ENCODE measurements around the gene NUP214.

NUP214 gene

DNA sequence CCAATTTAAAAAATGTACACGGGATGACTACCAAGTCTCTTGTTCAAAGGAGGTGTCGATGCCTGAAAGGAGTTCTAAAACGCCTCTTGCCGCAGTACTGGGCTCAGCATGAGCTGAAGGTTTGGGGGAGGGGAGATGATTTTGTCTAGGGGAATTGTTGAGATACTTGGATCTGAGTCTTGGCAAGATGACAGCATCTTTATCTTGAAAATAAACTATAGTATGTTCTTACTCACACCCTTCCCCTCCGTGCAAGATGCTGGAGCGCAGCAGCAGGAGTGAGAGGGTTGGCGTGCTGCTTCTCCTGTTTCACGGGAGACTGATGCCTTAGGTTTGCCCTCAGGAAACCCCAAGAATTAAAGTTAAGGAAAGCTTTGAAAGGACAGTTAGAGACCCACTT, 103.6 kb downstream of the NUP214 start:
- Histone ChIP-seq H3K27ac (ENCODE audit: low read depth, low read length) (no peak overlapping the region), H3K9ac (ENCODE audit: low read length) (no peak overlapping the region), H3F3A (ENCODE audit: insufficient read depth) (no peaks in the 10 kb centered on the region), H2AFZ (ENCODE audit: low read depth, low read length, severe bottlenecking) (no peak overlapping the region), H4K20me1 (ENCODE audit: low read depth, low read length) (no peaks in the 10 kb centered on the region), H3K79me2 (ENCODE audit: insufficient read depth, low read length) (no peaks in the 10 kb centered on the region), H3K36me3 (ENCODE audit: low read length) (no peaks in the 10 kb centered on the region), H3K9me3 (ENCODE audit: insufficient read depth, low read length) (no peaks in the 10 kb centered on the region), H3K27me3 (ENCODE audit: low read length) (no peaks in the 10 kb centered on the region), H3K9me2 (replicated peaks; ENCODE audit: insufficient read depth, low read length) (no peaks in the 10 kb centered on the region), H3K4me2 (ENCODE audit: low read depth, low read length, poor library complexity, severe bottlenecking) (no peak overlapping the region), H3K4me3 (ENCODE audit: insufficient read depth, low read length, poor library complexity, severe bottlenecking) (no peak overlapping the region)
- TF ChIP-seq, protein P1, sequence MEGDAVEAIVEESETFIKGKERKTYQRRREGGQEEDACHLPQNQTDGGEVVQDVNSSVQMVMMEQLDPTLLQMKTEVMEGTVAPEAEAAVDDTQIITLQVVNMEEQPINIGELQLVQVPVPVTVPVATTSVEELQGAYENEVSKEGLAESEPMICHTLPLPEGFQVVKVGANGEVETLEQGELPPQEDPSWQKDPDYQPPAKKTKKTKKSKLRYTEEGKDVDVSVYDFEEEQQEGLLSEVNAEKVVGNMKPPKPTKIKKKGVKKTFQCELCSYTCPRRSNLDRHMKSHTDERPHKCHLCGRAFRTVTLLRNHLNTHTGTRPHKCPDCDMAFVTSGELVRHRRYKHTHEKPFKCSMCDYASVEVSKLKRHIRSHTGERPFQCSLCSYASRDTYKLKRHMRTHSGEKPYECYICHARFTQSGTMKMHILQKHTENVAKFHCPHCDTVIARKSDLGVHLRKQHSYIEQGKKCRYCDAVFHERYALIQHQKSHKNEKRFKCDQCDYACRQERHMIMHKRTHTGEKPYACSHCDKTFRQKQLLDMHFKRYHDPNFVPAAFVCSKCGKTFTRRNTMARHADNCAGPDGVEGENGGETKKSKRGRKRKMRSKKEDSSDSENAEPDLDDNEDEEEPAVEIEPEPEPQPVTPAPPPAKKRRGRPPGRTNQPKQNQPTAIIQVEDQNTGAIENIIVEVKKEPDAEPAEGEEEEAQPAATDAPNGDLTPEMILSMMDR (IDR thresholded peaks at IDR 0.05; ENCODE audit: insufficient read depth, low read length, poor library complexity, severe bottlenecking): no peak
- no peak for TF ChIP-seq EZH2phosphoT487 (conservative IDR thresholded peaks at IDR 0.05; ENCODE audit: low read length)

DNA sequence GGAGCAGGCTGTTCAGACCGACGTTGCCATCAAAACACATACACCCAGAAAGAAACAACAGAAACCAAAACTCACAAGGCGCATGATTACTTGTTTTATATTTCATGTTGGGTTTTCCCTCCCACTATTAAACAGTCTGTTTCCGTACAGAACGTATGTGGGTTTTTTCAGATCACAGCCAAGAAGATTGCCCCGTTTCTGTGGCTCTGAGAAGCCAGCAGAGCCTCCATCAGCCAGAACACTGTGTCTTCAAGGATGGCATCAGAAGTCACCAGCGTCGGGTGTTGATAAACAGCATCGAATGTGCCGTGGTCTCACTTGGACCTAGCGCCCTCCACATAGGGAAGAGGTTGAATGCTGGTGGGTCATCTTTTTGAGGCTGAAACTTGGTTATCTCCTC, 108.2 kb downstream of the NUP214 start:
- Histone ChIP-seq H3K9me2 (replicated peaks; ENCODE audit: insufficient read depth, low read length) (no peaks in the 10 kb centered on the region), H3K4me2 (ENCODE audit: low read depth, low read length, poor library complexity, severe bottlenecking) (no peak overlapping the region), H3K27me3 (ENCODE audit: low read length) (no peaks in the 10 kb centered on the region), H3K9me3 (ENCODE audit: insufficient read depth, low read length) (no peaks in the 10 kb centered on the region), H2AFZ (ENCODE audit: low read depth, low read length, severe bottlenecking) (no peak overlapping the region), H4K20me1 (ENCODE audit: low read depth, low read length) (no peaks in the 10 kb centered on the region), H3F3A (ENCODE audit: insufficient read depth) (no peaks in the 10 kb centered on the region), H3K36me3 (ENCODE audit: low read length) (no peaks in the 10 kb centered on the region), H3K79me2 (ENCODE audit: insufficient read depth, low read length) (no peaks in the 10 kb centered on the region), H3K9ac (ENCODE audit: low read length) (no peak overlapping the region), H3K27ac (ENCODE audit: low read depth, low read length) (no peak overlapping the region), H3K4me3 (ENCODE audit: insufficient read depth, low read length, poor library complexity, severe bottlenecking) (no peak overlapping the region)
- TF ChIP-seq, protein P1 (IDR thresholded peaks at IDR 0.05; ENCODE audit: insufficient read depth, low read length, poor library complexity, severe bottlenecking): no peak
- TF ChIP-seq EZH2phosphoT487 (conservative IDR thresholded peaks at IDR 0.05; ENCODE audit: low read length): no peak

DNA sequence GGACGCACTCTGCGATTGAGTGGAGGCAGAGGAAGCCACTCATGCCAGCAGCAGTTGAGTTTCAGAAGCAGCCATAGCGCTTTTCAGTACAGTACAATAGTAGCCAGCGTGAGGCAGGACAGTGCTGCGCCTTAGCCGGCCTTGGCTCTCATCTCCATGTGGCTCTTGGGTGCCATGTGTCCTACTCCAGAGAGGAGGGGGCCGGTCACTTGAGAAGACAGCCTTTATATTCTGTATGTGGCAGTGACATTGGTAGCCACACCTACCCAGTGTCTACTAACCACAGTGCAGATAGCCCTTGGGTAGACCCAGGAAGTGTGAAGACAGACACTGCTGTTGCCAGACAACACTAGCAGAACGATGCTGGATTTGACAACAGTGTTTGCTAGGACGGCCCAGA, 108.6 kb downstream of the NUP214 start:
- H3K9me3 ChIP-seq (ENCODE audit: insufficient read depth, low read length): no peaks in the 10 kb centered on the region
- no peak overlapping the region for H2AFZ ChIP-seq (ENCODE audit: low read depth, low read length, severe bottlenecking)
- H3K79me2 ChIP-seq (ENCODE audit: insufficient read depth, low read length): no peaks in the 10 kb centered on the region
- no peaks in the 10 kb centered on the region for H3F3A ChIP-seq (ENCODE audit: insufficient read depth)
- no peak overlapping the region for H3K4me2 ChIP-seq (ENCODE audit: low read depth, low read length, poor library complexity, severe bottlenecking)
- no peak overlapping the region for H3K27ac ChIP-seq (ENCODE audit: low read depth, low read length)
- no peaks in the 10 kb centered on the region for H4K20me1 ChIP-seq (ENCODE audit: low read depth, low read length)
- H3K36me3 ChIP-seq (ENCODE audit: low read length): no peaks in the 10 kb centered on the region
- TF ChIP-seq, protein P1 (IDR thresholded peaks at IDR 0.05; ENCODE audit: insufficient read depth, low read length, poor library complexity, severe bottlenecking): no peak
- TF ChIP-seq EZH2phosphoT487 (conservative IDR thresholded peaks at IDR 0.05; ENCODE audit: low read length): no peak
- no peak overlapping the region for H3K9ac ChIP-seq (ENCODE audit: low read length)
- H3K27me3 ChIP-seq (ENCODE audit: low read length): no peaks in the 10 kb centered on the region
- H3K9me2 ChIP-seq (replicated peaks; ENCODE audit: insufficient read depth, low read length): no peaks in the 10 kb centered on the region
- no peak overlapping the region for H3K4me3 ChIP-seq (ENCODE audit: insufficient read depth, low read length, poor library complexity, severe bottlenecking)

Measured in SU-DHL-6 (cell line).